IMR-90 (cell line): Measurements from ENCODE around the gene RPAIN. TPM values are rescaled to one million over a fixed set of nuclear protein-coding genes. Genes with fewer than 3 reads are reported as not detected.
A peak's percentile ranks its signal among the peaks of the same experiment; 100 is the strongest.

Source experiments
- ATAC-seq: fragments of 200-7000 bp; cut with Tn5 transposase; 2 replicates; pipeline ENCODE4 v1.9.1; 2020; ENCODE audit warnings: low read depth, mild to moderate bottlenecking, moderate library complexity
- BruUV-seq: library from RNA; stranded (reverse); fragments of 400-500 nt; replicated peaks from 2 replicates; lab custom pipeline; 2021; lab: Mats Ljungman, UMichigan
- CTCF ChIA-PET: fragments of 300-600 bp; formaldehyde crosslinking; extraction: SDS; loops from one replicate; lab custom pipeline; 2021; ENCODE audit warnings: antibody characterized with exemption; lab: Yijun Ruan, JAX
- POLR2A ChIA-PET: fragments of 300-600 bp; sonication (Branson Sonifier 250); formaldehyde crosslinking; loops from one replicate; lab custom pipeline; 2022; ENCODE audit warnings: antibody characterized with exemption; ENCODE audit not compliant: unreplicated experiment; lab: Charles Lee
- DNase-seq: peaks from one replicate; pipeline ENCODE4 v3.0.0; 2013
- H2AFZ ChIP-seq: replicated peaks from 2 replicates; pipeline ENCODE3; 2013; ENCODE audit warnings: low read length, mild to moderate bottlenecking; ENCODE audit not compliant: poor library complexity
- H2AK5ac ChIP-seq: 2 replicates; pipeline ENCODE4 v1.6.1; 2013; ENCODE audit warnings: low read depth, low read length, inconsistent platforms
- H2AK9ac ChIP-seq: replicated peaks from 2 replicates; pipeline ENCODE3; 2013; ENCODE audit warnings: mild to moderate bottlenecking, low read depth, low read length, moderate library complexity; ENCODE audit not compliant: poor library complexity
- H2BK120ac ChIP-seq: 2 replicates; pipeline ENCODE4 v1.6.1; 2013; ENCODE audit warnings: low read depth, low read length, inconsistent platforms
- H2BK15ac ChIP-seq: 3 replicates; pipeline ENCODE4 v1.6.1; 2013; ENCODE audit warnings: low read depth, low read length, inconsistent platforms
- H2BK20ac ChIP-seq: 2 replicates; pipeline ENCODE4 v1.6.1; 2013; ENCODE audit warnings: low read depth, mild to moderate bottlenecking, inconsistent platforms, low read length, moderate library complexity
- H2BK5ac ChIP-seq: 2 replicates; pipeline ENCODE4 v1.6.1; 2013; ENCODE audit warnings: mild to moderate bottlenecking, low read depth, low read length, inconsistent platforms; ENCODE audit not compliant: poor library complexity, severe bottlenecking
- H3K14ac ChIP-seq: replicated peaks from 2 replicates; pipeline ENCODE4 v1.6.1; 2013; ENCODE audit warnings: low read depth, low read length, inconsistent platforms
- H3K18ac ChIP-seq: 2 replicates; pipeline ENCODE4 v1.6.1; 2013; ENCODE audit warnings: low read depth, low read length, control low read depth
- H3K23ac ChIP-seq: 2 replicates; pipeline ENCODE4 v1.6.1; 2013; ENCODE audit warnings: low read depth, low read length, inconsistent platforms
- H3K27ac ChIP-seq: 2 replicates; pipeline ENCODE4 v1.5.1; 2013; ENCODE audit warnings: mild to moderate bottlenecking, control low read depth, low read length; ENCODE audit not compliant: insufficient read depth
- H3K27me3 ChIP-seq: 2 replicates; pipeline ENCODE4 v1.6.1; 2013; ENCODE audit warnings: low read length; ENCODE audit not compliant: control insufficient read depth, insufficient read depth
- H3K36me3 ChIP-seq: 2 replicates; pipeline ENCODE4 v1.6.1; 2013; ENCODE audit warnings: low read length, mixed read lengths; ENCODE audit not compliant: control insufficient read depth, insufficient read depth
- H3K4ac ChIP-seq: 2 replicates; pipeline ENCODE4 v1.6.1; 2013; ENCODE audit warnings: low read depth, low read length, inconsistent platforms
- H3K4me1 ChIP-seq: 2 replicates; pipeline ENCODE4 v1.6.1; 2013; ENCODE audit warnings: low read length, mixed read lengths; ENCODE audit not compliant: control insufficient read depth, insufficient read depth
- H3K4me2 ChIP-seq: 2 replicates; pipeline ENCODE4 v1.6.1; 2013; ENCODE audit warnings: low read depth, mild to moderate bottlenecking, control low read depth, low read length, moderate library complexity
- H3K4me3 ChIP-seq: 2 replicates; pipeline ENCODE4 v1.5.1; 2013; ENCODE audit warnings: low read depth, mild to moderate bottlenecking, control low read depth, low read length, moderate library complexity; ENCODE audit not compliant: insufficient read depth
- H3K56ac ChIP-seq: 2 replicates; pipeline ENCODE4 v1.6.1; 2013; ENCODE audit warnings: low read length, inconsistent platforms; ENCODE audit not compliant: insufficient read depth; ENCODE audit errors: extremely low read depth
- H3K79me1 ChIP-seq, 2 experiments: 2 replicates each; pipeline ENCODE4 v1.6.1; 2013; ENCODE audit warnings: low read length in 2 of 2, inconsistent platforms in 1 of 2, low read depth in 1 of 2
- H3K9ac ChIP-seq: 2 replicates; pipeline ENCODE4 v1.6.1; 2013; ENCODE audit warnings: low read depth, low read length, control low read depth
- H3K9me1 ChIP-seq: 2 replicates; pipeline ENCODE4 v1.6.1; 2013; ENCODE audit warnings: low read length, inconsistent platforms; ENCODE audit not compliant: insufficient read depth
- H3K9me3 ChIP-seq: 2 replicates; pipeline ENCODE4 v1.6.1; 2013; ENCODE audit warnings: low read length; ENCODE audit not compliant: control insufficient read depth, insufficient read depth
- H4K20me1 ChIP-seq: 2 replicates; pipeline ENCODE4 v1.6.1; 2013; ENCODE audit warnings: low read length, inconsistent platforms; ENCODE audit not compliant: insufficient read depth
- H4K5ac ChIP-seq: 2 replicates; pipeline ENCODE4 v1.6.1; 2013; ENCODE audit warnings: mild to moderate bottlenecking, low read depth, low read length, control low read depth
- H4K8ac ChIP-seq, 2 experiments: 2 replicates each; pipeline ENCODE4 v1.6.1; 2013; ENCODE audit warnings: low read depth in 2 of 2, low read length in 2 of 2, control low read depth in 1 of 2, inconsistent platforms in 1 of 2
- H4K91ac ChIP-seq: 2 replicates; pipeline ENCODE4 v1.6.1; 2013; ENCODE audit warnings: low read depth, low read length, inconsistent platforms; ENCODE audit not compliant: insufficient read depth
- FOS ChIP-seq: fragments of 150-350 bp; IDR thresholded peaks from 2 replicates; pipeline ENCODE4 v1.6.1; 2016; ENCODE audit warnings: low read depth, low read length
- POLR2A ChIP-seq: IDR thresholded peaks from 2 replicates; pipeline ENCODE4 v1.6.1; 2012; ENCODE audit warnings: mild to moderate bottlenecking, low read depth, low read length
- RFX5 ChIP-seq: IDR thresholded peaks from 2 replicates; pipeline ENCODE4 v1.8.0; 2012; ENCODE audit warnings: low read depth, mild to moderate bottlenecking, low read length, moderate library complexity
- WGBS, 2 experiments: methylation state at CpG; one replicate each; pipeline versions ENCODE4 v1.1.5 to v1.1.7; 2013; ENCODE audit warnings: missing lambda C conversion rate in 2 of 2; ENCODE audit not compliant: insufficient read length in 1 of 2; ENCODE audit errors: extremely low coverage in 2 of 2; 5-methylcytosine and 5-hydroxymethylcytosine counted together
- dilution Hi-C: fragments of 300-500 bp; cut with HindIII; formaldehyde crosslinking; loops from one replicate; pipeline ENCODE4 v1.14.3; 2018; ENCODE audit warnings: low sequenced_read_pairs; ENCODE audit not compliant: unreplicated experiment
- in situ Hi-C: fragments of 300-500 bp; cut with MboI; formaldehyde crosslinking; loops from 3 replicates; pipeline ENCODE4 v1.14.3; 2019; ENCODE audit warnings: low sequenced_read_pairs, inconsistent platforms, mixed read lengths
- intact Hi-C: fragments of 100-400 bp; cut with micrococcal nuclease; formaldehyde crosslinking; loops from 2 replicates; pipeline ENCODE4 v1.10.0; 2022
- polyA plus RNA-seq, 3 experiments: library from polyadenylated mRNA; depleted of rRNA; stranded (reverse); fragments of >200 nt; gene quantifications; 2 replicates each; pipeline ENCODE4 v1.2.3, GENCODE V29; 2012; ENCODE audit warnings: low replicate concordance in 1 of 3
- total RNA-seq: library from RNA; depleted of rRNA; stranded (reverse); fragments of >200 nt; gene quantifications from 2 replicates; pipeline ENCODE4 v1.2.3, GENCODE V29; 2012

RPAIN gene
- total and polyA plus RNA-seq, 2 of the 4 experiments (the other 2 are of a cell fraction): 28.7 to 34.9 TPM

DNA sequence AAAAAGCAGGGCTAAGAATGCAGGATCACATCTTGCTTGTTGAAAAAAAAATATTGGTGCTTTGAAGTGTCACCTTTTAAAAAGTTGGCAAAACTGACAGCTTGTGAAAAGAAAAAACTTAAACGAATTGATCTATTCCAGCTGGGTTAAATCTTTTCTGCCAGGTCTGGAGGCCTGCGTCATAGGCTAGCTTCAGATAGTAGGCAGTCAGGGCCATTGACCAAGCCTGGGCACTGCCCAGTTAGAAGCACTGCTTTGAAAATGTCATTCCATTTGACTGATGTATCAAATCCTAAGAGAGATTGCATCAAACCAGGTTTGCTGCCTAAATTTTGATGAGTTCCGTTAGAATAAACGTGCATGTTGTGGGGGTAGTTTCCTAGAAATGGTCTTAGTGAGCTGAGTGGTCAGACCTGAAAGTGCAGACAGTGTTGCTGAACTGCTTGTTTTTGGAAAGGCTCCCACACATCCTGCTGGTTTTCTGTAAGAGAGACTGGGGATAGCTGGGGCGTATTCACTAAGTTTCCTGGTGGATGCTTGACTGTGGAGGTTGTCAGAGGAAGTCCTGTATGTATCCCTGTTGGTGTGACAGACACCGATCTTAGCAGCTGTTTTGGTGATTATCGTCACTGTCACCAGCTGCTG is 39.4 kb upstream of the RPAIN start:
- TF ChIP-seq POLR2A (no peak), RFX5 (no peak), FOS (no peak)
- H4K8ac ChIP-seq: no peak overlapping the region
- H3K4ac ChIP-seq: no peak overlapping the region
- H3K4me2 ChIP-seq: no peak overlapping the region
- no peak overlapping the region for H2AK9ac ChIP-seq
- peaks cover 56% of the 10 kb centered on the region for H3K36me3 ChIP-seq
- no peak overlapping the region for H4K5ac ChIP-seq
- H3K9me3 ChIP-seq: no peaks in the 10 kb centered on the region
- H3K4me3 ChIP-seq: no peak overlapping the region
- H3K56ac ChIP-seq: no peak overlapping the region
- H3K14ac ChIP-seq: no peak overlapping the region
- H3K9me1 ChIP-seq: peaks cover 5% of the 10 kb centered on the region; the same call in 1 of the 2 replicates
- intact Hi-C loops: no loop called here
- no peak overlapping the region for H3K18ac ChIP-seq
- H2BK5ac ChIP-seq: no peak overlapping the region
- in situ Hi-C loops: no loop called here
- dilution Hi-C loops: no loop called here
- no peak overlapping the region for H2BK20ac ChIP-seq
- H2AK5ac ChIP-seq: no peak overlapping the region
- CTCF ChIA-PET: no interaction called here
- H3K27ac ChIP-seq: no peak overlapping the region
- BruUV-seq: no TSS peak
- H3K4me1 ChIP-seq: no peaks in the 10 kb centered on the region
- H3K79me1 ChIP-seq: peaks cover 2 to 3% of the 10 kb centered on the region in 2 experiments; a peak in 2 of 4 replicates
- DNase-seq: no peak
- H4K20me1 ChIP-seq: no peaks in the 10 kb centered on the region
- H2AFZ ChIP-seq: no peak overlapping the region
- H3K27me3 ChIP-seq: no peaks in the 10 kb centered on the region
- no peak overlapping the region for H3K9ac ChIP-seq
- no peak overlapping the region for H2BK15ac ChIP-seq
- H2BK120ac ChIP-seq: no peak overlapping the region
- H3K23ac ChIP-seq: no peak overlapping the region
- no peak overlapping the region for H4K91ac ChIP-seq
- WGBS, 2 experiments: 95% methylated on average over 2 of the region's 7 CpGs; no CpG with 5 or more reads in 1 of the 2 experiments
- POLR2A ChIA-PET: no interaction called here
- 0 out of 2 replicates have a peak, but pooled peaks have one; percentile 21 for ATAC-seq
